ENCODE measurements around the gene CCDC15.

The CCDC15 gene

DNA sequence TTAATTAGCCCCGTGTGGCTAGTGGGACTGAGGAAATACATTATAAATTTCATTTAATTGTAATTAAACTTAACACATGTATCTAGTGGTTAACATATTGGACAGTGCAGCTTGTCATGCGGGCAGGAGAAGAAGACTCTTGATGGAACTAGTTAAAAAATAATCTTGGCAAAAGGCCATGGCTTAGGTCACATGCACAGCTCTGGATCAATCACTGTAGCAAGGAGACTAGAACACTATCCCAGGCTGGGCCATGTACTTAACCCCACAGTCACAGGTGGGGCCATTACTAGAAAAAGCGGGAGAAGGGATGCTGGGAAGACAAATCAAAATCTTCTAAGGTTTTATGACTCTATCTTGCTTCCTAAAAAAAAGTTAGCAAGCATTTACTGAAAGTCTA, 9.4 kb upstream of the CCDC15 start (continued):
- no peak for TF ChIP-seq PATZ1 (CRISPR knock-in tag; IDR thresholded peaks at IDR 0.05; ENCODE audit: borderline replicate concordance)
- no peak for TF ChIP-seq POU6F1 (CRISPR knock-in tag; IDR thresholded peaks at IDR 0.05; ENCODE audit: borderline replicate concordance, low read depth)
- no peak for TF ChIP-seq ZFP30 (CRISPR knock-in tag; IDR thresholded peaks at IDR 0.05)
- no peak for TF ChIP-seq SNAI2 (CRISPR knock-in tag; IDR thresholded peaks at IDR 0.05)
- TF ChIP-seq ISL1 (CRISPR knock-in tag; IDR thresholded peaks at IDR 0.05), result no peak
- no peak for TF ChIP-seq BACH2 (CRISPR knock-in tag; IDR thresholded peaks at IDR 0.05; ENCODE audit: borderline replicate concordance)
- TF ChIP-seq, protein P1, sequence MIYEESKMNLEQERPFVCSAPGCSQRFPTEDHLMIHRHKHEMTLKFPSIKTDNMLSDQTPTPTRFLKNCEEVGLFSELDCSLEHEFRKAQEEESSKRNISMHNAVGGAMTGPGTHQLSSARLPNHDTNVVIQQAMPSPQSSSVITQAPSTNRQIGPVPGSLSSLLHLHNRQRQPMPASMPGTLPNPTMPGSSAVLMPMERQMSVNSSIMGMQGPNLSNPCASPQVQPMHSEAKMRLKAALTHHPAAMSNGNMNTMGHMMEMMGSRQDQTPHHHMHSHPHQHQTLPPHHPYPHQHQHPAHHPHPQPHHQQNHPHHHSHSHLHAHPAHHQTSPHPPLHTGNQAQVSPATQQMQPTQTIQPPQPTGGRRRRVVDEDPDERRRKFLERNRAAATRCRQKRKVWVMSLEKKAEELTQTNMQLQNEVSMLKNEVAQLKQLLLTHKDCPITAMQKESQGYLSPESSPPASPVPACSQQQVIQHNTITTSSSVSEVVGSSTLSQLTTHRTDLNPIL (CRISPR knock-in tag; IDR thresholded peaks at IDR 0.05; ENCODE audit: low read depth), result no peak
- no peak for TF ChIP-seq OSR1 (CRISPR knock-in tag; IDR thresholded peaks at IDR 0.05)
- no peak for TF ChIP-seq GLIS3 (CRISPR knock-in tag; IDR thresholded peaks at IDR 0.05)

DNA sequence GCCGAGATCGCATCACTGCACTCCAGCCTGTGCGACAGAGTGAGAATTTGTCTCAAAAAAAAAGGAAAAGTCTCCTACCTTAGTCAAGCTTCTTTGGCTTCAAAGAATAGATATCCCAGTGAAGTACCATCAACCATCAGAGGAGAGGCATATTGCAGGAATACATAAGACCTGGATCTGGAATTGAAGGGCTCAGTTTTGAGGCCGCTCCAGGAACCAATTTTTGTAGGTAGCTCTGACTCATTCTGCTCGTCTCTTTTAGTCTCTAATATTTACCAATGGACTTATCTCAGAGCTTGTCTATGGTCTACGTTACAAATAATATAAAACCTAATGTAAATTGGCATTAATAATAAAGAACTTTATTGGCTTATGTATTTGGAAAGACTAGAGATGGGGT, 8.2 kb upstream of the CCDC15 start:
- TF ChIP-seq BACH2 (CRISPR knock-in tag; IDR thresholded peaks at IDR 0.05; ENCODE audit: borderline replicate concordance), result no peak
- TF ChIP-seq, protein P1 (CRISPR knock-in tag; IDR thresholded peaks at IDR 0.05; ENCODE audit: low read depth), result no peak
- no peak for TF ChIP-seq ZNF8 (CRISPR knock-in tag; IDR thresholded peaks at IDR 0.05)
- ATAC-seq, result no peak

DNA sequence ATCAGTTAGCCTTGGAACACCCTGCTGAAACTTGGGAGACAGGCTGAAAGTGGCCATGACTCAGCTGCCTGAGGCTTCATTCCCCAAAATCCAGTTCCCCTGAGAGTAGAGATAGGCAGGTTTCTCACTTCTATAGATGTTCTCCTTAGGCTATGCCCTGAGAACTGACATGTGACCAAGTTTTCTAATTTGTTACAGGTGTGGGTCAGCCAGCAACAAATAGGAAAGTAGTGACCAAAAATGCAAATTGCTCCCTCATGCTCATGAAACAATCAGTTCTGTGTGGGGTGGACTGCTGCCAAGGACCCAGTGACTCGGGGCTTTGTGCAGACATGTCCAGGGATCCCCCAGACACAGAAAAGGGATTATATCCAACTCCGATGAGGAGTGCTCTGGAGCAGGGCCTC, 7.3 kb upstream of the CCDC15 start:
- TF ChIP-seq ZNF70 (CRISPR knock-in tag; IDR thresholded peaks at IDR 0.05) (no peak), PPARA (CRISPR knock-in tag; IDR thresholded peaks at IDR 0.05; ENCODE audit: borderline replicate concordance) (no peak), ZC3H10 (CRISPR knock-in tag; IDR thresholded peaks at IDR 0.05) (no peak), PATZ1 (CRISPR knock-in tag; IDR thresholded peaks at IDR 0.05; ENCODE audit: borderline replicate concordance) (no peak), ISL1 (CRISPR knock-in tag; IDR thresholded peaks at IDR 0.05) (no peak), SNAI2 (CRISPR knock-in tag; IDR thresholded peaks at IDR 0.05) (no peak), CSDC2 (CRISPR knock-in tag; IDR thresholded peaks at IDR 0.05) (no peak), BACH2 (CRISPR knock-in tag; IDR thresholded peaks at IDR 0.05; ENCODE audit: borderline replicate concordance) (no peak), ZNF565 (CRISPR knock-in tag; conservative IDR thresholded peaks at IDR 0.05; ENCODE audit: low read depth) (no peak)
- TF ChIP-seq, protein P1 (CRISPR knock-in tag; IDR thresholded peaks at IDR 0.05; ENCODE audit: low read depth), result no peak
- no peak for ATAC-seq

DNA sequence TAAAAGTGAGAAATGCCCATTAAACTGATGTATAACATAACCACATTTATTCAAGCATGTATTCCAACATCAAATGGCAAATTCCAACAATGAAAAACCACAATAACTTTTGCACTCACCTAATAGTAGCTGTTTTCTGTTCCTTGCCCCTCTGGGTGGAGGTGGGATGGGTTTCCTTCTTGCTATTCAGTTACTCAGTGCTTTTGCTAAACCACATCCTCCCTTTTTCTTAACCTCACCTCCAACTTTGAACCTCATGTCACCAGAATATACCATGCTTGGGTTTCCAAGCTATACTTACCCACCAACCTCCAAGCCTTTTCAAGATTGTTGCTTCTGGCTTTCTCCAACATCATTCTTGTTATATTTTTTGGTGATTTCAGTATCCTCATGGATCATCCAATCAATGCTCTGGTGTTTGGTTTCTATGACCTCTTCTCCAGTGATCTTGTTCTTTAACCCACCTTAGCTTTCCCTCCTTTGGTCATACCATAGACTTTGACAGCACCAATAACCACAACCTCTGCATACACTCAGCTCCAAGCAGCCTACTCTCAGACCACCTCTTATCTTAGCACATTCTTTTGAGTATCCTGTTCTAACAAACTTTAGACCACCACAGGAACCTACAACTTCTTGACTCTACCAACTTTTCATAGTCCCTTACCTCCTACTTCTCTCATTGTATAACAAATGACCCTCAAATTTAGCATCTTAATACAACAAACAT, 3.2 kb upstream of the CCDC15 start:
- no peak for TF ChIP-seq ZC3H10 (CRISPR knock-in tag; IDR thresholded peaks at IDR 0.05)
- no peak for ATAC-seq

DNA sequence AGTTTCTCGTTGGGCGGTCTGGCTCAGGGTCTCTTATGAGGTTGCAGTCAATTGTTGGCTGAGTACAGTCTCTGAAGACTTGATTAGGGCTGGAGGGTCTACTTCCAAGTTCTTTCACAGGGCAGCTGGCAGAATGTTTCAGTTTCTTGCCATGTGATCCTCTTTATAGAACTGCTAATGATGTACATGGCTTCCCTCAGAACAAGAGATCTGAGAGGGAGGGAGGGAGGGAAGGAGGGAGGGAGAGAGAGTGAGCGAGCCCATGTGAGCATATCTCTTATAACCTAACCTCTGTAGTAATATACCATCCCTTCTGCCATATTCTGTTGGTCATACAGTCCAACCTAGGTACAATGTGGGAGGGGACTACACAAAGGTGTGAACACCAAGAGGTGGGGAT, 2.7 kb upstream of the CCDC15 start:
- no peak for ATAC-seq
- TF ChIP-seq OSR1 (CRISPR knock-in tag; IDR thresholded peaks at IDR 0.05) (no peak), BACH2 (CRISPR knock-in tag; IDR thresholded peaks at IDR 0.05; ENCODE audit: borderline replicate concordance) (no peak), ZNF565 (CRISPR knock-in tag; conservative IDR thresholded peaks at IDR 0.05; ENCODE audit: low read depth) (no peak), ZFP3 (CRISPR knock-in tag; IDR thresholded peaks at IDR 0.05) (no peak), RARB (CRISPR knock-in tag; IDR thresholded peaks at IDR 0.05) (no peak), PATZ1 (CRISPR knock-in tag; IDR thresholded peaks at IDR 0.05; ENCODE audit: borderline replicate concordance) (no peak), PPARA (CRISPR knock-in tag; IDR thresholded peaks at IDR 0.05; ENCODE audit: borderline replicate concordance) (no peak)
- TF ChIP-seq, protein P2, sequence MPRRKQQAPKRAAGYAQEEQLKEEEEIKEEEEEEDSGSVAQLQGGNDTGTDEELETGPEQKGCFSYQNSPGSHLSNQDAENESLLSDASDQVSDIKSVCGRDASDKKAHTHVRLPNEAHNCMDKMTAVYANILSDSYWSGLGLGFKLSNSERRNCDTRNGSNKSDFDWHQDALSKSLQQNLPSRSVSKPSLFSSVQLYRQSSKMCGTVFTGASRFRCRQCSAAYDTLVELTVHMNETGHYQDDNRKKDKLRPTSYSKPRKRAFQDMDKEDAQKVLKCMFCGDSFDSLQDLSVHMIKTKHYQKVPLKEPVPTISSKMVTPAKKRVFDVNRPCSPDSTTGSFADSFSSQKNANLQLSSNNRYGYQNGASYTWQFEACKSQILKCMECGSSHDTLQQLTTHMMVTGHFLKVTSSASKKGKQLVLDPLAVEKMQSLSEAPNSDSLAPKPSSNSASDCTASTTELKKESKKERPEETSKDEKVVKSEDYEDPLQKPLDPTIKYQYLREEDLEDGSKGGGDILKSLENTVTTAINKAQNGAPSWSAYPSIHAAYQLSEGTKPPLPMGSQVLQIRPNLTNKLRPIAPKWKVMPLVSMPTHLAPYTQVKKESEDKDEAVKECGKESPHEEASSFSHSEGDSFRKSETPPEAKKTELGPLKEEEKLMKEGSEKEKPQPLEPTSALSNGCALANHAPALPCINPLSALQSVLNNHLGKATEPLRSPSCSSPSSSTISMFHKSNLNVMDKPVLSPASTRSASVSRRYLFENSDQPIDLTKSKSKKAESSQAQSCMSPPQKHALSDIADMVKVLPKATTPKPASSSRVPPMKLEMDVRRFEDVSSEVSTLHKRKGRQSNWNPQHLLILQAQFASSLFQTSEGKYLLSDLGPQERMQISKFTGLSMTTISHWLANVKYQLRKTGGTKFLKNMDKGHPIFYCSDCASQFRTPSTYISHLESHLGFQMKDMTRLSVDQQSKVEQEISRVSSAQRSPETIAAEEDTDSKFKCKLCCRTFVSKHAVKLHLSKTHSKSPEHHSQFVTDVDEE (CRISPR knock-in tag; IDR thresholded peaks at IDR 0.05), result no peak

All from SK-N-SH treated with all-trans-retinoic acid at 6 μM for 48 hours (cell line).